Panc1 (cell line): ENCODE measurements around the gene CATSPER3. TPM values are rescaled to one million over a fixed set of nuclear protein-coding genes. Genes with fewer than 3 reads are reported as not detected.

Experiments used
- ATAC-seq: fragments of 200-7000 bp; cut with Tn5 transposase; 2 replicates; pipeline ENCODE4 v1.9.1; 2020; ENCODE audit warnings: mild to moderate bottlenecking, moderate library complexity
- BruUV-seq: library from RNA; stranded (reverse); fragments of 400-500 nt; replicated peaks from 2 replicates; lab custom pipeline; 2021; lab: Mats Ljungman, UMichigan
- CTCF ChIA-PET: fragments of 300-600 bp; sonication (Branson Sonifier 250); formaldehyde crosslinking; loops from one replicate; lab custom pipeline; 2022; ENCODE audit warnings: antibody characterized with exemption; lab: Charles Lee
- POLR2A ChIA-PET: fragments of 300-600 bp; sonication (Branson Sonifier 250); formaldehyde crosslinking; loops from one replicate; lab custom pipeline; 2022; ENCODE audit warnings: antibody characterized with exemption; lab: Charles Lee
- DNase-seq: peaks from one replicate; pipeline ENCODE4 v3.0.0-alpha.2; 2010; ENCODE audit warnings: low read depth, low spot score
- H3K27ac ChIP-seq: 2 replicates; pipeline ENCODE4 v1.5.1; 2011; ENCODE audit warnings: mild to moderate bottlenecking, low read length, inconsistent platforms
- H3K27me3 ChIP-seq: fragments of 200-500 bp; sonication (Bioruptor generic); 2 replicates; pipeline ENCODE4 v1.6.0; 2014; ENCODE audit warnings: low read length, inconsistent platforms; ENCODE audit not compliant: control insufficient read depth, insufficient read depth
- H3K36me3 ChIP-seq: fragments of 200-500 bp; sonication (Bioruptor generic); 2 replicates; pipeline ENCODE4 v1.5.1; 2014; ENCODE audit warnings: inconsistent platforms, mild to moderate bottlenecking, low read length, moderate library complexity; ENCODE audit not compliant: control insufficient read depth, insufficient read depth
- H3K4me1 ChIP-seq: 2 replicates; pipeline ENCODE4 v1.5.1; 2011; ENCODE audit warnings: inconsistent platforms, mild to moderate bottlenecking, low read length, moderate library complexity; ENCODE audit not compliant: control insufficient read depth, insufficient read depth
- H3K4me3 ChIP-seq, 2 experiments: 2 replicates each; pipeline ENCODE4 v1.5.1; 2011 to 2012; ENCODE audit warnings: low read depth in 2 of 2, low read length in 2 of 2, mild to moderate bottlenecking in 2 of 2, inconsistent platforms in 1 of 2, moderate library complexity in 1 of 2
- H3K9me3 ChIP-seq: fragments of 200-500 bp; sonication (Bioruptor generic); 2 replicates; pipeline ENCODE4 v1.5.1; 2014; ENCODE audit warnings: low read depth, mild to moderate bottlenecking, inconsistent platforms, low read length, moderate library complexity; ENCODE audit not compliant: control insufficient read depth, insufficient read depth
- POLR2AphosphoS5 ChIP-seq: IDR thresholded peaks from 2 replicates; pipeline ENCODE4 v1.6.1; 2012; ENCODE audit warnings: mild to moderate bottlenecking, low read depth, low read length, moderate library complexity
- SIN3A ChIP-seq: IDR thresholded peaks from 2 replicates; pipeline ENCODE4 v1.6.1; 2012; ENCODE audit warnings: low read depth, mild to moderate bottlenecking, low read length, moderate library complexity, borderline replicate concordance; ENCODE audit not compliant: insufficient read depth
- TCF7L2 ChIP-seq: IDR thresholded peaks from 2 replicates; pipeline ENCODE4 v1.6.1; 2011; ENCODE audit warnings: mild to moderate bottlenecking, low read depth, low read length, inconsistent platforms
- in situ Hi-C: cut with HindIII; loops from 2 replicates; pipeline ENCODE4 v1.10.0; 2016; ENCODE audit warnings: low sequenced_read_pairs, low pct_unique_long_range_greater_than_20kb
- intact Hi-C: fragments of 100-400 bp; cut with micrococcal nuclease; formaldehyde crosslinking; loops from one replicate; pipeline ENCODE4 v1.10.0; 2022; ENCODE audit not compliant: unreplicated experiment
- total RNA-seq: library from RNA; stranded (reverse); gene quantifications from one replicate; pipeline ENCODE4 v1.2.1, GENCODE V29; 2021; ENCODE audit not compliant: unreplicated experiment
- TF ChIP-seq, protein P1 (sequence below), 2 experiments: IDR thresholded peaks; 2 replicates each; pipeline ENCODE4 v1.6.1; 2011 to 2012; ENCODE audit warnings: low read depth in 2 of 2, control low read depth in 1 of 2, low read length in 1 of 2, mild to moderate bottlenecking in 1 of 2, moderate library complexity in 1 of 2; ENCODE audit not compliant: insufficient read depth in 1 of 2
- TF ChIP-seq, protein P2 (sequence below): fragments of 450-650 bp; IDR thresholded peaks from 2 replicates; pipeline ENCODE4 v1.5.1; 2017; ENCODE audit warnings: mild to moderate bottlenecking

The CATSPER3 gene
- total RNA-seq, 1 experiment from 2014 or later: 0.69 TPM

DNA sequence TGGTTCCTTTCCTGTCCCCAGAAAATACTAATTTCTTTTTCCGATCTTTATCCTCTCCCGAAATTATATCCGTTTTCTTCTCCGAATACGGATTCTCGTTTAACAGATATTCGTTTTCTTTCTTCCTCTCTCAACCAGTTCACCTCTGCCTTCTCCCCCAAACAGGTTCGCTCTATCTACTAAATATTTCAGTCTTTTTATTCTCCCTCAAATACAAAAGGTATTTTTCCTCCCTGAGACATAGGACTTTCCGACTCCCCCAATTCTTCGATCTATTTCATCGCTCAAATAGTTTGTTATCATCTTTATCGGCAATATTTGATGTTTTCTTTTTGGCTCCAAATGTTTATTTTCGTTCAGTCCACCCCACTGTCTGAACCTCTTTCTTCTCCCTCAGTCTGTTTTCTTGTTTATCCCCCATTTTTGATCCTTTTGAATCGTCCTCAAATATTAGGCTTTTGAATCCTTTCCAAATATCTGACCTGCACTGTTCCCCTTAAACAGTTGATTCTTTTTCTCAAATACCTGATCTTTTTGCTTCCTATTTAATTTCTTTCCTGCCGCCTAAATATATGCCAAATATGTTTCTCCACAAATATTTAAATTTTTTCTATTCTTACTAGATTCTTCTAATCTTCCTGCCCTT is 61.9 kb downstream of the CATSPER3 start:
- intact Hi-C loops (loop anchor here (5.0 kb wide), 1 partner anchor 163 kb away; no protein-coding TSS in a partner anchor), in situ Hi-C loops (no loop called here)
- no peak overlapping the region for H3K4me3 ChIP-seq
- POLR2A ChIA-PET: no interaction called here
- DNase-seq (no peak), ATAC-seq (no peak)
- H3K27me3 ChIP-seq: no peaks in the 10 kb centered on the region
- TF ChIP-seq POLR2AphosphoS5: no peak
- TF ChIP-seq, protein P1, sequence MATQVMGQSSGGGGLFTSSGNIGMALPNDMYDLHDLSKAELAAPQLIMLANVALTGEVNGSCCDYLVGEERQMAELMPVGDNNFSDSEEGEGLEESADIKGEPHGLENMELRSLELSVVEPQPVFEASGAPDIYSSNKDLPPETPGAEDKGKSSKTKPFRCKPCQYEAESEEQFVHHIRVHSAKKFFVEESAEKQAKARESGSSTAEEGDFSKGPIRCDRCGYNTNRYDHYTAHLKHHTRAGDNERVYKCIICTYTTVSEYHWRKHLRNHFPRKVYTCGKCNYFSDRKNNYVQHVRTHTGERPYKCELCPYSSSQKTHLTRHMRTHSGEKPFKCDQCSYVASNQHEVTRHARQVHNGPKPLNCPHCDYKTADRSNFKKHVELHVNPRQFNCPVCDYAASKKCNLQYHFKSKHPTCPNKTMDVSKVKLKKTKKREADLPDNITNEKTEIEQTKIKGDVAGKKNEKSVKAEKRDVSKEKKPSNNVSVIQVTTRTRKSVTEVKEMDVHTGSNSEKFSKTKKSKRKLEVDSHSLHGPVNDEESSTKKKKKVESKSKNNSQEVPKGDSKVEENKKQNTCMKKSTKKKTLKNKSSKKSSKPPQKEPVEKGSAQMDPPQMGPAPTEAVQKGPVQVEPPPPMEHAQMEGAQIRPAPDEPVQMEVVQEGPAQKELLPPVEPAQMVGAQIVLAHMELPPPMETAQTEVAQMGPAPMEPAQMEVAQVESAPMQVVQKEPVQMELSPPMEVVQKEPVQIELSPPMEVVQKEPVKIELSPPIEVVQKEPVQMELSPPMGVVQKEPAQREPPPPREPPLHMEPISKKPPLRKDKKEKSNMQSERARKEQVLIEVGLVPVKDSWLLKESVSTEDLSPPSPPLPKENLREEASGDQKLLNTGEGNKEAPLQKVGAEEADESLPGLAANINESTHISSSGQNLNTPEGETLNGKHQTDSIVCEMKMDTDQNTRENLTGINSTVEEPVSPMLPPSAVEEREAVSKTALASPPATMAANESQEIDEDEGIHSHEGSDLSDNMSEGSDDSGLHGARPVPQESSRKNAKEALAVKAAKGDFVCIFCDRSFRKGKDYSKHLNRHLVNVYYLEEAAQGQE (IDR thresholded peaks at IDR 0.05; ENCODE audit: insufficient read depth in 1 of 2, low read depth in 2 of 2, low read length in 1 of 2): no peak
- TF ChIP-seq, protein P2, sequence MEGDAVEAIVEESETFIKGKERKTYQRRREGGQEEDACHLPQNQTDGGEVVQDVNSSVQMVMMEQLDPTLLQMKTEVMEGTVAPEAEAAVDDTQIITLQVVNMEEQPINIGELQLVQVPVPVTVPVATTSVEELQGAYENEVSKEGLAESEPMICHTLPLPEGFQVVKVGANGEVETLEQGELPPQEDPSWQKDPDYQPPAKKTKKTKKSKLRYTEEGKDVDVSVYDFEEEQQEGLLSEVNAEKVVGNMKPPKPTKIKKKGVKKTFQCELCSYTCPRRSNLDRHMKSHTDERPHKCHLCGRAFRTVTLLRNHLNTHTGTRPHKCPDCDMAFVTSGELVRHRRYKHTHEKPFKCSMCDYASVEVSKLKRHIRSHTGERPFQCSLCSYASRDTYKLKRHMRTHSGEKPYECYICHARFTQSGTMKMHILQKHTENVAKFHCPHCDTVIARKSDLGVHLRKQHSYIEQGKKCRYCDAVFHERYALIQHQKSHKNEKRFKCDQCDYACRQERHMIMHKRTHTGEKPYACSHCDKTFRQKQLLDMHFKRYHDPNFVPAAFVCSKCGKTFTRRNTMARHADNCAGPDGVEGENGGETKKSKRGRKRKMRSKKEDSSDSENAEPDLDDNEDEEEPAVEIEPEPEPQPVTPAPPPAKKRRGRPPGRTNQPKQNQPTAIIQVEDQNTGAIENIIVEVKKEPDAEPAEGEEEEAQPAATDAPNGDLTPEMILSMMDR: no peak
- TF ChIP-seq TCF7L2: no peak
- no peak for TF ChIP-seq SIN3A
- H3K36me3 ChIP-seq: peaks cover 4% of the 10 kb centered on the region; the same call in 1 of the 2 replicates
- TSS peak; percentile 71 for BruUV-seq
- CTCF ChIA-PET: no interaction called here
- peaks cover 17% of the 10 kb centered on the region for H3K4me1 ChIP-seq
- no peaks in the 10 kb centered on the region for H3K9me3 ChIP-seq
- H3K27ac ChIP-seq: peak overlapping the region; percentile 92

DNA sequence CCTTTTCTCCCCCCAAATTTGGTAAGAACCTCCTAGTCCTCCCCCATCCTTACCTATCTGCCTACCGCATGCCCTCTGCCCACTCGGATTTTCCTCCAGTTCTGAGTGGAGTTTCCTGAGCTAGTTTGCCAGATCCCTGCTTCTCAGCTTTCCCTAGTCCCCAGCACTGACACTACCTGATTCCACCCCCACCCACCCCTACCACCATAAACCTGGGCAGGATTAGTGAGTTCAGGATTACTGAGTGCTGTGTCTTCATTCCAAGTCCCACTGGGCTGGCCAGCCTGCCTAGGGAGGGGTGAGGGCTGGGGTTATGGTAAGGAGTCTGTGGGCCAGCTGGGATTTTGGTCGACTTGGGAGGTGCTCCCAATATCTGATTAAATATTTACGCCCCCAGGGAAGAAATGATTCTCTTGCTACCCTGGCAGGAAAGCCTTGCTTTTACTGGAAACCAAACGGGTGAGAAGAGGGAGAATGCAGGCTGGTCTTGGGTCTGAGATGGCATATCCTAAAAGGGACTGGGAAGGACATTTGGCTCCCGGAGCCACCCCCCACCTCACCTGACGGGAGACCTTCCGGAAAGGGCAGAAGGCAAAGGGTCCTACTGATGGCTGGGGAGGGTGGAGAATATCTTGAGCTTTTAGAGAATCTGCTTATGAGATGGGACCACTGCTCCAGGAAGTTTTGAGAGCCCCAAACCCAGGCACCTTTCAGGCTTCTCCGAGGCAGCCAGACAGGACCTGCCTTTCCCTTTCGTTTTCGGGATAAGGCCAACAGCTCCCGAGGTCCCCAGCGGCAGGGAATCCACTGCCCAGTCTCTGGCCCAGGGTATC is 62.6 kb downstream of the CATSPER3 start:
- peak overlapping the region; percentile 76 to 96 for H3K4me3 ChIP-seq
- H3K27ac ChIP-seq: peak overlapping the region; percentile 92
- intact Hi-C loops: loop anchor here (5.0 kb wide), 1 partner anchor 162 kb away; no protein-coding TSS in a partner anchor
- CTCF ChIA-PET: no interaction called here
- POLR2A ChIA-PET: interaction anchor here (0.6 kb wide), 1 partner anchor 10 kb away, joined by 3 read pairs; no protein-coding TSS in a partner anchor
- H3K27me3 ChIP-seq: no peaks in the 10 kb centered on the region
- peak; percentile 47 for ATAC-seq
- H3K36me3 ChIP-seq: peaks cover 4% of the 10 kb centered on the region; the same call in 1 of the 2 replicates
- H3K9me3 ChIP-seq: no peaks in the 10 kb centered on the region
- H3K4me1 ChIP-seq: peaks cover 24% of the 10 kb centered on the region
- in situ Hi-C loops: no loop called here
- no peak for TF ChIP-seq SIN3A
- TF ChIP-seq POLR2AphosphoS5: no peak
- TF ChIP-seq, protein P1 (IDR thresholded peaks at IDR 0.05; ENCODE audit: insufficient read depth in 1 of 2, low read depth in 2 of 2, low read length in 1 of 2): no peak
- TF ChIP-seq TCF7L2: no peak
- TF ChIP-seq, protein P2: no peak
- no peak for DNase-seq
- no TSS peak for BruUV-seq
